Brain microvascular endothelial cell (primary cell): ENCODE data around the gene DPYD.

Source experiments
- DNase-seq: peaks from one replicate; pipeline ENCODE4 v3.0.0-alpha.2; 2020
- H3K27ac ChIP-seq: fragments of 250-450 bp; sonication (Bioruptor Pico); 2 replicates; pipeline ENCODE4 v1.5.1; 2020; ENCODE audit warnings: mild to moderate bottlenecking, moderate library complexity
- H3K27me3 ChIP-seq: fragments of 250-450 bp; sonication (Bioruptor Pico); replicated peaks from 2 replicates; pipeline ENCODE4 v1.5.1; 2020; ENCODE audit warnings: mild to moderate bottlenecking
- H3K36me3 ChIP-seq: fragments of 250-450 bp; sonication (Bioruptor Pico); replicated peaks from 2 replicates; pipeline ENCODE4 v1.5.1; 2020; ENCODE audit warnings: mild to moderate bottlenecking
- H3K4me3 ChIP-seq: 2 replicates; pipeline ENCODE4 v1.5.1; 2011; ENCODE audit warnings: low read depth, mild to moderate bottlenecking, control low read depth, low read length, moderate library complexity
- CTCF ChIP-seq: IDR thresholded peaks from 2 replicates; pipeline ENCODE4 v1.5.1; 2011; ENCODE audit warnings: low read depth, mild to moderate bottlenecking, moderate library complexity, low read length, control low read depth, inconsistent platforms; ENCODE audit errors: missing control alignments
- in situ Hi-C: cut with HindIII; loops from 2 replicates; pipeline ENCODE4 v1.10.0; 2017; ENCODE audit warnings: low sequenced_read_pairs, low pct_ligation_motif_present

The DPYD gene

GRCh38 chr1:97875996-97876395 is 44.8 kb downstream of the DPYD start:
- TF ChIP-seq CTCF: no peak
- no peak overlapping the region for H3K4me3 ChIP-seq
- in situ Hi-C loops: no loop called here
- no peak for DNase-seq
- no peaks in the 10 kb centered on the region for H3K27me3 ChIP-seq
- H3K36me3 ChIP-seq: no peaks in the 10 kb centered on the region
- no peak overlapping the region for H3K27ac ChIP-seq

GRCh38 chr1:97870589-97870988 is 50.2 kb downstream of the DPYD start:
- H3K36me3 ChIP-seq: no peaks in the 10 kb centered on the region
- TF ChIP-seq CTCF: no peak
- H3K27ac ChIP-seq: no peak overlapping the region
- H3K27me3 ChIP-seq: no peaks in the 10 kb centered on the region
- H3K4me3 ChIP-seq: no peak overlapping the region
- DNase-seq: no peak
- in situ Hi-C loops: no loop called here

- Histone ChIP-seq H3K36me3 (no peaks in the 10 kb centered on the region), H3K27me3 (no peaks in the 10 kb centered on the region), H3K4me3 (no peak overlapping the region), H3K27ac (no peak overlapping the region)
- TF ChIP-seq CTCF: no peak
- in situ Hi-C loops: no loop called here
- DNase-seq: no peak
Measured at GRCh38 chr1:97869441-97869840, 51.4 kb downstream of the DPYD start.

GRCh38 chr1:97867127-97867526 is 53.7 kb downstream of the DPYD start:
- no peaks in the 10 kb centered on the region for H3K27me3 ChIP-seq
- no peaks in the 10 kb centered on the region for H3K36me3 ChIP-seq
- no peak overlapping the region for H3K4me3 ChIP-seq
- no peak for TF ChIP-seq CTCF
- DNase-seq: no peak
- in situ Hi-C loops: no loop called here
- no peak overlapping the region for H3K27ac ChIP-seq

GRCh38 chr1:97864615-97865014 is 56.2 kb downstream of the DPYD start:
- in situ Hi-C loops: no loop called here
- no peak overlapping the region for H3K4me3 ChIP-seq
- H3K36me3 ChIP-seq: no peaks in the 10 kb centered on the region
- DNase-seq: no peak
- H3K27me3 ChIP-seq: no peaks in the 10 kb centered on the region
- TF ChIP-seq CTCF: no peak
- H3K27ac ChIP-seq: no peak overlapping the region

GRCh38 chr1:97853221-97853620 is 67.6 kb downstream of the DPYD start:
- Histone ChIP-seq H3K36me3 (no peaks in the 10 kb centered on the region), H3K27ac (no peak overlapping the region), H3K4me3 (no peak overlapping the region), H3K27me3 (no peaks in the 10 kb centered on the region)
- in situ Hi-C loops: no loop called here
- TF ChIP-seq CTCF: no peak
- DNase-seq: no peak
